ENCODE data around the gene VPS13D. TPM values are rescaled to one million over a fixed set of nuclear protein-coding genes. Genes with fewer than 3 reads are reported as not detected.

Gene VPS13D
- total and polyA plus RNA-seq, 3 donors from 2014 or later = 51.9 to 125 (median 86.8) TPM

DNA sequence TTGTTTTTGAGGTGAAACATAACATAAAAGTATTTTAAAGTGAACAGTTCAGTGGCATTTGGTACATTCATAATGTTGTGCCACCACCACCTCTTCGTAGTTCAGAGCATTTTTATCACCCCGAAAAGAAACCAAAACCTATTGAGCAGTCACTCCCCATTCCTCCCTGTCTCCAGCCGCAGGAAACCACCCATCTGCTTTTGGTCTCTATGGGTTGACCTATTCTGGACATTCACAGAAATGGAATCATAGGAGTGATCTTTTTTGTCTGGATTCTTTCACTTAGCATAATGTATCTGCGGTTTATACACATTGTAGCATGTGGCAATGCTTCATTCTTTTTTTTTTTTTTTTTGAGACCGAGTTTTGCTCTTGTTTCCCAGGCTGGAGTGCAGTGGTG lies 141.2 kb downstream of the VPS13D start:
- Histone ChIP-seq H3K4me1 (no peaks in the 10 kb centered on the region), H3K27ac (no peak overlapping the region), H3K27me3 (no peaks in the 10 kb centered on the region), H3K4me3 (no peak overlapping the region), H3K9me3 (no peaks in the 10 kb centered on the region), H3K36me3 (ENCODE audit: low read depth, missing control alignments) (no peaks in the 10 kb centered on the region)
- TF ChIP-seq, protein P1, sequence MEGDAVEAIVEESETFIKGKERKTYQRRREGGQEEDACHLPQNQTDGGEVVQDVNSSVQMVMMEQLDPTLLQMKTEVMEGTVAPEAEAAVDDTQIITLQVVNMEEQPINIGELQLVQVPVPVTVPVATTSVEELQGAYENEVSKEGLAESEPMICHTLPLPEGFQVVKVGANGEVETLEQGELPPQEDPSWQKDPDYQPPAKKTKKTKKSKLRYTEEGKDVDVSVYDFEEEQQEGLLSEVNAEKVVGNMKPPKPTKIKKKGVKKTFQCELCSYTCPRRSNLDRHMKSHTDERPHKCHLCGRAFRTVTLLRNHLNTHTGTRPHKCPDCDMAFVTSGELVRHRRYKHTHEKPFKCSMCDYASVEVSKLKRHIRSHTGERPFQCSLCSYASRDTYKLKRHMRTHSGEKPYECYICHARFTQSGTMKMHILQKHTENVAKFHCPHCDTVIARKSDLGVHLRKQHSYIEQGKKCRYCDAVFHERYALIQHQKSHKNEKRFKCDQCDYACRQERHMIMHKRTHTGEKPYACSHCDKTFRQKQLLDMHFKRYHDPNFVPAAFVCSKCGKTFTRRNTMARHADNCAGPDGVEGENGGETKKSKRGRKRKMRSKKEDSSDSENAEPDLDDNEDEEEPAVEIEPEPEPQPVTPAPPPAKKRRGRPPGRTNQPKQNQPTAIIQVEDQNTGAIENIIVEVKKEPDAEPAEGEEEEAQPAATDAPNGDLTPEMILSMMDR (IDR thresholded peaks at IDR 0.05) = no peak
- TF ChIP-seq POLR2A (IDR thresholded peaks at IDR 0.05) = no peak
- intact Hi-C loops (cut with DNase I; ENCODE audit: low total_unique reads) = no loop called here
- WGBS, 2 donors = 76 to 90% methylated on average over 5 of the region's 5 CpGs
- DNase-seq = no peak

DNA sequence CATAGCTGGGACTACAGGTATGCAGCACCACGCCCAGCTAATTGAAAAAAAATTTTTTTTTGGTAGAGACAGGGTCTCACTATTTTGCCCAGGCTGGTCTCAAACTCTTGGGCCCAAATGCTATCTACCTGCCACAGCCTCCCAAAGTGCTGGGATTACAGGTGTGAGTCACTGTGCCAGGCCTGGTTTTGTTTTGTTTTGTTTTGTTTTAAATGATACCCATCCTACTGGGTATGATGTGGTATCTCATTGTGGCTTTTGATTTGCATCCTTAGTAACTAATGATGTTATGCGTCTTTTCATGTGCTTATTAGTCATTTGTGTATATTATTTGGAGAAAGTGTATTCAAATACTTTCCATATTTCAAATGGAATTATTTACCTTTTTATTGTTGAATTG lies 142.3 kb downstream of the VPS13D start:
- H3K9me3 ChIP-seq = no peaks in the 10 kb centered on the region
- intact Hi-C loops (cut with DNase I; ENCODE audit: low total_unique reads) = no loop called here
- no peaks in the 10 kb centered on the region for H3K36me3 ChIP-seq (ENCODE audit: low read depth, missing control alignments)
- H3K4me3 ChIP-seq = no peak overlapping the region
- H3K27ac ChIP-seq = no peak overlapping the region
- TF ChIP-seq, protein P1 (IDR thresholded peaks at IDR 0.05) = no peak
- TF ChIP-seq POLR2A (IDR thresholded peaks at IDR 0.05) = no peak
- 93 to 94% methylated on average over 2 of the region's 2 CpGs for WGBS, 2 donors
- DNase-seq = no peak
- H3K27me3 ChIP-seq = no peaks in the 10 kb centered on the region
- no peaks in the 10 kb centered on the region for H3K4me1 ChIP-seq

DNA sequence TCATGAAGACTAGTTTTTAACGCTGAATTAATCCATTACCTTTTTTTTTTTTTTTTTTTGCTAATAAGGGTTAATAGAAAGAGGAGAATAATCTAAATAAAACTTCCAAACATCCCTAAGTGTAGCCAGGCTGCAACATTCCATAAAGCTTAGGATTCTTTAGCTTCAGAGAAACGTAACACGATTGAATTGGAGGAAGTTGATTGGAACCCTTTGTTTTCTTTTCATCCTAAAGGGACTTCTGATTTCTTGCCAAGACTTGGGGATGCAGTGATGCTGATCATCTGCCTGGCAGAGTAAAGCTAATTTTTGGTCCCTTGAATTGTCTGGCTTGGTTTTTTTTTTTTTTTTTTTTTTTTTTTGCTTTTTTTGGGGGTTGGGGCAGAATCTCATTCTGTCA lies 142.9 kb downstream of the VPS13D start:
- WGBS, 2 donors = 76 to 81% methylated on average over 3 of the region's 3 CpGs
- H3K36me3 ChIP-seq (ENCODE audit: low read depth, missing control alignments) = no peaks in the 10 kb centered on the region

DNA sequence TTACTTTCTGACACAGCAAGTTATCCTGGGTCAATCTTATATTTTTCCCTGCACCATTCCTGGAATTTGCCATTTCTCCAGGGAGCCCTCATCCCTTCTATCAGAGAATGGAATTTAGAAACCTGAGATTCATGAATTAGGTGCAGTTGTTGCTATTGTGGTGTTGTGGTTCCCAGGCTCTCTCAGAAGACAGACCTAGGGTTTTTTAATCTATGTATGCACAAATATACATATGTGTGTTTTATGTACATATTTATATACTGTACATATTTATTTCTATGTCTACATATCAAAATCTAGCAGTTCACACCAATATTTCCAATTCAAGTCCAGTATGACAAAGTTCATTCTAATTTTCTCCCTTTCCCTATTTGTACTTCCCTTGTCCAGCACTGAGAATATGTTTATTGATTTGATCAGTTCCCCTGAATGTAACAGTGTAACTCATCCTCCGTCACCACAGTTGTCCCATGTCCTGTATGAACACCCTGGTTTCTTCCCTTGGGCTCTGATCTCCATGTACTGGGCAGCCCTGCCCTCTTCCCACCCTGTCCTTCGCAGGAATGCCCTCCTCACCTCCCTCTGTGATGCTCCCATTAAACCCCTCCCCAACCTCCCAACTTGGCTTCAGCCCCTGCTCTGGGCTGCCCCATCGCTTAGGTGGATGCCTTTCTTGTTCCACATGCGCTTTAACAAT lies 145.5 kb downstream of the VPS13D start:
- no peak overlapping the region for H3K4me3 ChIP-seq
- intact Hi-C loops (cut with DNase I; ENCODE audit: low total_unique reads) = no loop called here
- no peaks in the 10 kb centered on the region for H3K27me3 ChIP-seq
- 86 to 89% methylated on average over 4 of the region's 4 CpGs for WGBS, 2 donors
- no peak overlapping the region for H3K27ac ChIP-seq
- no peaks in the 10 kb centered on the region for H3K36me3 ChIP-seq (ENCODE audit: low read depth, missing control alignments)
- H3K9me3 ChIP-seq = no peaks in the 10 kb centered on the region
- no peak for DNase-seq
- no peaks in the 10 kb centered on the region for H3K4me1 ChIP-seq
- TF ChIP-seq, protein P1 (IDR thresholded peaks at IDR 0.05) = no peak
- no peak for TF ChIP-seq POLR2A (IDR thresholded peaks at IDR 0.05)

More for the DNA sequence above, 142.9 kb downstream of the VPS13D start:
- H3K4me1 ChIP-seq = no peaks in the 10 kb centered on the region
- no peaks in the 10 kb centered on the region for H3K27me3 ChIP-seq
- DNase-seq = no peak
- no peaks in the 10 kb centered on the region for H3K9me3 ChIP-seq
- no peak overlapping the region for H3K27ac ChIP-seq
- no peak for TF ChIP-seq POLR2A (IDR thresholded peaks at IDR 0.05)
- TF ChIP-seq, protein P1 (IDR thresholded peaks at IDR 0.05) = no peak
- intact Hi-C loops (cut with DNase I; ENCODE audit: low total_unique reads) = no loop called here
- no peak overlapping the region for H3K4me3 ChIP-seq

Data from testis (tissue), 3 donors.